HG03196 (cell line): ENCODE data around the gene KMT5B.

Source experiments
- ATAC-seq: cut with Tn5 transposase; IDR thresholded peaks from one replicate; pipeline ENCODE4 v1.9.1; 2021; ENCODE audit not compliant: unreplicated experiment

KMT5B gene

GRCh38 chr11:68120273-68121066, 92.6 kb downstream of the KMT5B start:
- ATAC-seq, result peak; percentile 25

- no peak for ATAC-seq
Observed at GRCh38 chr11:68118706-68119448, 94.2 kb downstream of the KMT5B start.

- no peak for ATAC-seq
Observed at GRCh38 chr11:68117853-68118470, 95.1 kb downstream of the KMT5B start.

GRCh38 chr11:68116974-68117373, 96.1 kb downstream of the KMT5B start:
- no peak for ATAC-seq

- no peak for ATAC-seq
Observed at GRCh38 chr11:68116126-68116525, 97.0 kb downstream of the KMT5B start.

- ATAC-seq, result no peak
Observed at GRCh38 chr11:68115285-68115684, 97.8 kb downstream of the KMT5B start.

- ATAC-seq, result no peak
Observed at GRCh38 chr11:68113986-68114385, 99.1 kb downstream of the KMT5B start.

GRCh38 chr11:68107689-68108088, 105.4 kb downstream of the KMT5B start:
- no peak for ATAC-seq

GRCh38 chr11:68106165-68106940, 106.7 kb downstream of the KMT5B start:
- ATAC-seq, result no peak
